ENCODE results near the gene CPLX1.
"Not testable (repeated sequence)": the region's sequence is repeated elsewhere in the genome, so short reads cannot be mapped to it uniquely, and the experiment has no call there.

Gene CPLX1

DNA sequence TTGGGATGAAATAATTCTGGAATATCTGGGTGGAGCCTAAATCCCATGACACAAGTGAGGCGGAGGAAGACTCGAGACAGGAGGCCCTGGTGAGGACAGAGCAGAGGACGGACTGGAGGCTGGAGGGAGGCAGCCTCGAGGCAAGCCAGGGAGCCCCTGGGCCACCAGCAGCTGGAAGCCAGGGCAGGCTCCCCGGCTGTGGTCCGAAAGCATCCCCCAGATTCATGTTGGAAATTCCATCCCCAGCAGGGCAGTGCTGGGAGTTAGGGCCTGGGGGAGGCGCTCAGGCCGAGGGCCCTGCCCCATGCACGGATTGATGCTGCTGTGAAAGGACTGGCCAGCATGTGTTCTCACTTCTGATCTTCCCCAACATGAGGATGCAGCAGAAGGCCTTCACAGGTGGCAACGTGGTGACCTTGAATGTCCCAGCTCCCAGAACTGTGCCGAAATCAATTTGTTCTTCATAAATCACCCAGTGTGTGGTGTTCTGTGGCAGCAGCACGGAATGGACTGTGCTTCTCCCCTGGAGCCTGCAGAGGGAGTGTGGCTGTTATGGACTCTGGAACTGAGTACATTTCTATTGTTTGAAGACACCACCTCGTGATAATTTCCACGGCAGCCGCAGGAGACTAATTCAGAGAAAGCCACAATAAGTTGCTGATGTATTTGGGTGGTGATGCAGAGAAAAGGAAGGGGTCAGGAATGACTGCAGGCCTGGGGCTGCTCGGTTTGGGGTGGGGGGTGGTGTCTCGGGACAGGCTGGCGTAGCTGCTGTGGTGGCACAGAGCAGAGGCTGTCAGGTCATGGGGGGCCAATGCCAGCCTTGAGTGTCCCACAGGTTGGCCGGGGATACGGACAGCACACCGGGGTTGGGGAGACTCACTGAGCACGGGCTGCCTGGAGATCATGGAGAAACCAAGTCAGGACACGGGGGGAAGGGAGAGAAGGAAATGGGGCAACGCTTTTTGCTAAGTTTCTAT is 63.4 kb downstream of the CPLX1 start:
- in situ Hi-C loops (cut with MboI; ENCODE audit: low sequenced_read_pairs, unreplicated experiment): no loop called here
- no peak for DNase-seq (ENCODE audit: low spot score)
- TF ChIP-seq, protein P1, sequence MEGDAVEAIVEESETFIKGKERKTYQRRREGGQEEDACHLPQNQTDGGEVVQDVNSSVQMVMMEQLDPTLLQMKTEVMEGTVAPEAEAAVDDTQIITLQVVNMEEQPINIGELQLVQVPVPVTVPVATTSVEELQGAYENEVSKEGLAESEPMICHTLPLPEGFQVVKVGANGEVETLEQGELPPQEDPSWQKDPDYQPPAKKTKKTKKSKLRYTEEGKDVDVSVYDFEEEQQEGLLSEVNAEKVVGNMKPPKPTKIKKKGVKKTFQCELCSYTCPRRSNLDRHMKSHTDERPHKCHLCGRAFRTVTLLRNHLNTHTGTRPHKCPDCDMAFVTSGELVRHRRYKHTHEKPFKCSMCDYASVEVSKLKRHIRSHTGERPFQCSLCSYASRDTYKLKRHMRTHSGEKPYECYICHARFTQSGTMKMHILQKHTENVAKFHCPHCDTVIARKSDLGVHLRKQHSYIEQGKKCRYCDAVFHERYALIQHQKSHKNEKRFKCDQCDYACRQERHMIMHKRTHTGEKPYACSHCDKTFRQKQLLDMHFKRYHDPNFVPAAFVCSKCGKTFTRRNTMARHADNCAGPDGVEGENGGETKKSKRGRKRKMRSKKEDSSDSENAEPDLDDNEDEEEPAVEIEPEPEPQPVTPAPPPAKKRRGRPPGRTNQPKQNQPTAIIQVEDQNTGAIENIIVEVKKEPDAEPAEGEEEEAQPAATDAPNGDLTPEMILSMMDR (IDR thresholded peaks at IDR 0.05; ENCODE audit: borderline replicate concordance, control extremely low read depth, extremely low read depth, insufficient read depth, missing control alignments): no peak

- DNase-seq (ENCODE audit: low spot score): no peak
Measured at GRCh38 chr4:761739-762138, 64.2 kb downstream of the CPLX1 start.

DNA sequence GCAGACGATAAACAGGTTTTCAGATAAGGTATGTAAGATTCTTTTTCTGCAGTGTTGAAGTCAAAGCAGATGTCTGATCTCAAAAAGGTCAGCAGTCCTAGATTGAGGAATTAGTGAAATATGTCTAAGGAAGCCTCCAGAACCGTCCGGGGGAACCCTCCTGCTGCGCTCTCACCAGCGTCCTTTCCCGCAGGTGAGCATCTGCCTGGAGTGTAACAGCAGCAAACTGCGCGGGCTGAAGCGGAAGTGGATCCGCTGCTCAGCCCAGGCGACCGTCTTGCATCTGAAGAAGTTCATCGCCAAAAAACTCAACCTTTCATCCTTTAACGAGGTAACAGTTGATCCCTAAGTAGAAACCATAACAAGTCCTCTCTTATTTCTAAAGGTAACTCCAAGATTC is 64.8 kb downstream of the CPLX1 start:
- in situ Hi-C loops (cut with MboI; ENCODE audit: low sequenced_read_pairs, unreplicated experiment): no loop called here
- DNase-seq (ENCODE audit: low spot score): no peak
- TF ChIP-seq, protein P1 (IDR thresholded peaks at IDR 0.05; ENCODE audit: borderline replicate concordance, control extremely low read depth, extremely low read depth, insufficient read depth, missing control alignments): no peak

More at GRCh38 chr4:761739-762138, 64.2 kb downstream of the CPLX1 start:
- in situ Hi-C loops (cut with MboI; ENCODE audit: low sequenced_read_pairs, unreplicated experiment): no loop called here
- TF ChIP-seq, protein P1 (IDR thresholded peaks at IDR 0.05; ENCODE audit: borderline replicate concordance, control extremely low read depth, extremely low read depth, insufficient read depth, missing control alignments): no peak

- DNase-seq (ENCODE audit: low spot score): no peak
- in situ Hi-C loops (cut with MboI; ENCODE audit: low sequenced_read_pairs, unreplicated experiment): no loop called here
- TF ChIP-seq, protein P1 (IDR thresholded peaks at IDR 0.05; ENCODE audit: borderline replicate concordance, control extremely low read depth, extremely low read depth, insufficient read depth, missing control alignments): no peak
Measured at GRCh38 chr4:760616-761015, 65.3 kb downstream of the CPLX1 start.

DNA sequence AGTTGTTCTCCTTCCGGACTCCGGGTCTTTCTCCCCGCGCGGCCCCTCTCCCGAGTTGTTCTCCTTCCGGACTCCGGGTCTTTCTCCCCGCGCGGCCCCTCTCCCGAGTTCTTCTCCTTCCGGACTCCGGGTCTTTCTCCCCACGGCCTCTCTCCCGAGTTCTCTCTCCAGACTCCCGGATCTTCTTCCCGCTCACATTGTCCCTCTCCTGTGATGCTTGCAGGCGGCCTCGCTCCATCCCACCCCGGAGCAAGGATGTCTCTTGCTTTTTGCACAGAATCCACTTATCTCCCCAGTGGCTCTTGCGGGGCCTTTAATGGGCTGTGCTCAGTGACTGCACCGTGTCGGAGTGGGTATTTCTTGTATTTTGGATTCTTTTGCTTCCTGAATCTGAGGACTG is 66.1 kb downstream of the CPLX1 start:
- in situ Hi-C loops (cut with MboI; ENCODE audit: low sequenced_read_pairs, unreplicated experiment); DNase-seq (ENCODE audit: low spot score): not testable (repeated sequence)

GRCh38 chr4:757111-757510 is 68.8 kb downstream of the CPLX1 start:
- TF ChIP-seq, protein P1 (IDR thresholded peaks at IDR 0.05; ENCODE audit: borderline replicate concordance, control extremely low read depth, extremely low read depth, insufficient read depth, missing control alignments): no peak
- DNase-seq (ENCODE audit: low spot score): no peak
- in situ Hi-C loops (cut with MboI; ENCODE audit: low sequenced_read_pairs, unreplicated experiment): no loop called here

Data from GM13976 (cell line).